Ovary (tissue), 3 donors: Measurements from ENCODE around the gene MAST4.

Experiments used
- CTCF ChIP-seq, 3 donors: fragments of 450-650 bp in 2 of 3; fragments of 200-600 bp in 1 of 3; IDR thresholded peaks; one replicate each; pipeline versions ENCODE4 v1.5.1 to v1.8.0; 2016 to 2022; ENCODE audit warnings: antibody characterized with exemption in 3 of 3, mild to moderate bottlenecking in 1 of 3
- EP300 ChIP-seq: sonication (generic); formaldehyde crosslinking; IDR thresholded peaks from one replicate; pipeline ENCODE4 v1.6.1; 2017; ENCODE audit warnings: antibody characterized with exemption
- POLR2A ChIP-seq: fragments of 450-650 bp; IDR thresholded peaks from one replicate; pipeline ENCODE4 v1.6.1; 2017; ENCODE audit warnings: antibody characterized with exemption, mild to moderate bottlenecking, moderate library complexity
- donor health status: DM: no; HTN: no; CAD: no.

- TF ChIP-seq POLR2A, result no peak
- no peak for TF ChIP-seq CTCF (IDR thresholded peaks at IDR 0.05)
- no peak for TF ChIP-seq EP300
These were observed 273.2 kb downstream of the MAST4 start for GRCh38 chr5:66869347-66869746.
